WTC11 (cell line): ENCODE data around the gene KCTD18. TPM values are rescaled to one million over a fixed set of nuclear protein-coding genes. Genes with fewer than 3 reads are reported as not detected.
A peak's percentile ranks its signal among the peaks of the same experiment; 100 is the strongest.

Experiments
- ATAC-seq: fragments of 200-7000 bp; cut with Tn5 transposase; 2 replicates; pipeline ENCODE4 v1.10.0; 2021; ENCODE audit warnings: mild to moderate bottlenecking, moderate library complexity
- CTCF ChIA-PET: fragments of 300-600 bp; sonication (Branson Sonifier 250); formaldehyde crosslinking; loops from one replicate; lab custom pipeline; 2021; ENCODE audit warnings: antibody characterized with exemption; lab: Charles Lee
- POLR2A ChIA-PET: fragments of 350-600 bp; sonication (Branson Sonifier 250); formaldehyde crosslinking; loops from one replicate; lab custom pipeline; 2021; ENCODE audit warnings: antibody characterized with exemption; lab: Charles Lee
- DNase-seq: peaks from one replicate; pipeline ENCODE4 v3.0.0; 2021; ENCODE audit warnings: low spot score
- H3K27ac Mint-ChIP-seq: 2 replicates; pipeline ENCODE4 v1.8.0; 2021; ENCODE audit warnings: mixed read lengths
- H3K27me3 Mint-ChIP-seq: 2 replicates; pipeline ENCODE4 v1.8.0; 2021; ENCODE audit warnings: low read depth, mild to moderate bottlenecking, moderate library complexity, mixed read lengths
- H3K36me3 Mint-ChIP-seq: 2 replicates; pipeline ENCODE4 v1.8.0; 2021; ENCODE audit warnings: mixed read lengths
- H3K4me1 Mint-ChIP-seq: 2 replicates; pipeline ENCODE4 v1.8.0; 2022; ENCODE audit warnings: mixed read lengths
- H3K4me3 Mint-ChIP-seq: 2 replicates; pipeline ENCODE4 v1.8.0; 2021; ENCODE audit warnings: mild to moderate bottlenecking, moderate library complexity, mixed read lengths
- H3K9me3 Mint-ChIP-seq: 2 replicates; pipeline ENCODE4 v1.8.0; 2021; ENCODE audit warnings: mixed read lengths
- ATF3 ChIP-seq: sonication (generic); formaldehyde crosslinking; conservative IDR thresholded peaks from 2 replicates; pipeline ENCODE4 v1.8.1; 2022; ENCODE audit warnings: mild to moderate bottlenecking, missing genetic modification reagents
- ATF6 ChIP-seq: sonication (generic); formaldehyde crosslinking; IDR thresholded peaks from 2 replicates; pipeline ENCODE4 v1.8.1; 2023; ENCODE audit warnings: mild to moderate bottlenecking, missing genetic modification reagents
- CBFB ChIP-seq: sonication (generic); formaldehyde crosslinking; IDR thresholded peaks from 2 replicates; pipeline ENCODE4 v1.8.1; 2022; ENCODE audit warnings: mild to moderate bottlenecking, low read depth, missing genetic modification reagents
- CREB1 ChIP-seq: sonication (generic); formaldehyde crosslinking; IDR thresholded peaks from 2 replicates; pipeline ENCODE4 v1.8.0; 2023; ENCODE audit warnings: mild to moderate bottlenecking, missing genetic modification reagents
- E2F4 ChIP-seq: sonication (generic); formaldehyde crosslinking; IDR thresholded peaks from 2 replicates; pipeline ENCODE4 v1.8.1; 2022; ENCODE audit warnings: low read depth, mild to moderate bottlenecking, moderate library complexity, missing genetic modification reagents, borderline replicate concordance
- ETV6 ChIP-seq: sonication (generic); formaldehyde crosslinking; IDR thresholded peaks from 2 replicates; pipeline ENCODE4 v1.8.1; 2022; ENCODE audit warnings: mild to moderate bottlenecking, missing genetic modification reagents
- HMGA2 ChIP-seq: fragments of 250-450 bp; sonication (Bioruptor Pico); IDR thresholded peaks from 2 replicates; pipeline ENCODE4 v1.4.0; 2021; ENCODE audit warnings: mild to moderate bottlenecking, moderate library complexity
- MYBL2 ChIP-seq: sonication (generic); formaldehyde crosslinking; IDR thresholded peaks from 2 replicates; pipeline ENCODE4 v1.8.1; 2023; ENCODE audit warnings: mild to moderate bottlenecking, moderate library complexity, missing genetic modification reagents
- PREB ChIP-seq: sonication (generic); formaldehyde crosslinking; IDR thresholded peaks from 2 replicates; pipeline ENCODE4 v1.8.1; 2022; ENCODE audit warnings: mild to moderate bottlenecking, missing genetic modification reagents, moderate library complexity, borderline replicate concordance
- PRRX2 ChIP-seq: fragments of 250-450 bp; sonication (Bioruptor Pico); IDR thresholded peaks from 2 replicates; pipeline ENCODE4 v1.8.0; 2021; ENCODE audit warnings: mild to moderate bottlenecking
- RORB ChIP-seq: fragments of 250-450 bp; sonication (Bioruptor Pico); IDR thresholded peaks from 2 replicates; pipeline ENCODE4 v1.9.0; 2021; ENCODE audit warnings: mild to moderate bottlenecking
- SMAD3 ChIP-seq: sonication (generic); formaldehyde crosslinking; IDR thresholded peaks from 2 replicates; pipeline ENCODE4 v1.8.0; 2022; ENCODE audit warnings: missing genetic modification reagents, mild to moderate bottlenecking, borderline replicate concordance
- SOX15 ChIP-seq: fragments of 250-450 bp; sonication (Bioruptor Pico); IDR thresholded peaks from 2 replicates; pipeline ENCODE4 v1.9.0; 2021; ENCODE audit warnings: mild to moderate bottlenecking
- ZNF121 ChIP-seq: sonication (generic); formaldehyde crosslinking; IDR thresholded peaks from 2 replicates; pipeline ENCODE4 v1.8.0; 2023; ENCODE audit warnings: missing genetic modification reagents
- ZNF396 ChIP-seq: fragments of 250-450 bp; sonication (Bioruptor Pico); IDR thresholded peaks from 2 replicates; pipeline ENCODE4 v1.8.0; 2021; ENCODE audit warnings: mild to moderate bottlenecking, moderate library complexity, borderline replicate concordance
- total RNA-seq: library from RNA; stranded (reverse); gene quantifications from 3 replicates; pipeline ENCODE4 v1.2.3, GENCODE V29; 2021
- TF ChIP-seq, protein P1 (sequence below): fragments of 250-450 bp; sonication (Bioruptor Pico); IDR thresholded peaks from 2 replicates; pipeline ENCODE4 v1.8.0; 2021; ENCODE audit warnings: mild to moderate bottlenecking
- TF ChIP-seq, protein P2 (sequence below): sonication (generic); formaldehyde crosslinking; IDR thresholded peaks from 2 replicates; pipeline ENCODE4 v1.8.0; 2022; ENCODE audit warnings: mild to moderate bottlenecking, missing genetic modification reagents
- TF ChIP-seq, protein P3 (sequence below): sonication (generic); formaldehyde crosslinking; IDR thresholded peaks from 2 replicates; pipeline ENCODE4 v1.8.0; 2022; ENCODE audit warnings: mild to moderate bottlenecking, missing genetic modification reagents
- TF ChIP-seq, protein P4 (sequence below): fragments of 250-450 bp; sonication (Bioruptor Pico); IDR thresholded peaks from 2 replicates; pipeline ENCODE4 v1.9.0; 2021; ENCODE audit warnings: mild to moderate bottlenecking

Gene KCTD18
- total RNA-seq, 1 experiment from 2014 or later = 4.9 TPM

DNA sequence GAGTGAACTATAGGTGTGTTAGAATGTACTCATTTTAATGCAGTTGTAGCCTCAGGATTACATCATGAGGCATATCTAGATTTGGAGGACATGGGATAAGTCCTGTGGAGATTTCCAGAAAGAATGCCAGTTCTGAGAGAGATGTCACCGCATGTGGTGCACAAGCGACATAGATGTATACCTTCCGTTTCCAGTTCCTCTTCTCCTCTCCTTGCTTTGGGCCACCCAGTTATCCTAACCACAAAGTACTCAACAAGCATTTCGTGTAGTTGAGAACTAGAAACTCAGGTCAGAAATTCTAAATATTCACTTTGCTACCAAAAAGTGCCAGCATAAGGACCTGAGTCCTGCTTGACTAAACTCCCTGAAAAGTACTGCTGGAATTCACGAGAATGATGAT lies 66.5 kb downstream of the KCTD18 start:
- TF ChIP-seq MYBL2 (CRISPR knock-in tag) (no peak), E2F4 (CRISPR knock-in tag) (no peak), SMAD3 (CRISPR knock-in tag) (no peak), PREB (CRISPR knock-in tag) (no peak), CBFB (CRISPR knock-in tag) (no peak), ZNF396 (CRISPR knock-in tag) (no peak), RORB (CRISPR knock-in tag) (no peak), SOX15 (CRISPR knock-in tag) (no peak), HMGA2 (no peak), ZNF121 (CRISPR knock-in tag) (no peak), ATF3 (CRISPR knock-in tag) (no peak), CREB1 (CRISPR knock-in tag) (no peak), PRRX2 (CRISPR knock-in tag) (no peak)
- TF ChIP-seq, protein P1, sequence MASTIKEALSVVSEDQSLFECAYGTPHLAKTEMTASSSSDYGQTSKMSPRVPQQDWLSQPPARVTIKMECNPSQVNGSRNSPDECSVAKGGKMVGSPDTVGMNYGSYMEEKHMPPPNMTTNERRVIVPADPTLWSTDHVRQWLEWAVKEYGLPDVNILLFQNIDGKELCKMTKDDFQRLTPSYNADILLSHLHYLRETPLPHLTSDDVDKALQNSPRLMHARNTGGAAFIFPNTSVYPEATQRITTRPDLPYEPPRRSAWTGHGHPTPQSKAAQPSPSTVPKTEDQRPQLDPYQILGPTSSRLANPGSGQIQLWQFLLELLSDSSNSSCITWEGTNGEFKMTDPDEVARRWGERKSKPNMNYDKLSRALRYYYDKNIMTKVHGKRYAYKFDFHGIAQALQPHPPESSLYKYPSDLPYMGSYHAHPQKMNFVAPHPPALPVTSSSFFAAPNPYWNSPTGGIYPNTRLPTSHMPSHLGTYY (CRISPR knock-in tag) = no peak
- TF ChIP-seq, protein P2, sequence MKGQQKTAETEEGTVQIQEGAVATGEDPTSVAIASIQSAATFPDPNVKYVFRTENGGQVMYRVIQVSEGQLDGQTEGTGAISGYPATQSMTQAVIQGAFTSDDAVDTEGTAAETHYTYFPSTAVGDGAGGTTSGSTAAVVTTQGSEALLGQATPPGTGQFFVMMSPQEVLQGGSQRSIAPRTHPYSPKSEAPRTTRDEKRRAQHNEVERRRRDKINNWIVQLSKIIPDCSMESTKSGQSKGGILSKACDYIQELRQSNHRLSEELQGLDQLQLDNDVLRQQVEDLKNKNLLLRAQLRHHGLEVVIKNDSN (CRISPR knock-in tag) = no peak
- TF ChIP-seq, all 79 proteins: peak for 0
- DNase-seq (no peak), ATAC-seq (no peak)
- Mint-ChIP-seq H3K9me3 (no peaks in the 10 kb centered on the region), H3K36me3 (peaks cover 74% of the 10 kb centered on the region), H3K27me3 (no peaks in the 10 kb centered on the region), H3K4me1 (no peaks in the 10 kb centered on the region), H3K4me3 (no peak overlapping the region), H3K27ac (peak overlapping the region; percentile 3; the same call in 1 of the 2 replicates)
- POLR2A ChIA-PET = no interaction called here
- CTCF ChIA-PET = interaction anchor here (0.5 kb wide), 1 partner anchor 41 kb away, joined by 3 read pairs; no protein-coding TSS in a partner anchor

DNA sequence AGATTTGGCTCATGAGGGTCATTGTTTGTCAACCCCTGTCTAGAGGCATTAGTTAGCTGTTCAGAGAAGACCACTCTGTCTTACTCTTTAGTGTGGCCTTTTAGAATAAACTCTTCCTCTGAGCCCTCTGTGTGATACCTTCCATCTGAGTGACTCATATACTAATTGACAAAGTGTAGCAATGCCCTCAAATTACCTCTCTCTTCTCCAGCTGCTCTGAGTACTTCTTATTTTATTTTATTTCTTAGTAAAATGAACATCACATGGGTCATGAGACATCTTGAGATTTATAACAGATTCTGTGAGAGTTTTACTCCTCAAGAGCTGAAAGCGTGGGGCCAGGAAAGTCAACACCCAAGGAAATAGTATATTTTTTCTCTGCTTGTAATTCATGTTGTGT lies 67.4 kb downstream of the KCTD18 start:
- no peak for ATAC-seq
- peaks cover 79% of the 10 kb centered on the region for H3K36me3 Mint-ChIP-seq
- ChIA-PET CTCF (no interaction called here), POLR2A (no interaction called here)
- no peak overlapping the region for H3K27ac Mint-ChIP-seq
- H3K4me1 Mint-ChIP-seq = no peaks in the 10 kb centered on the region
- no peak overlapping the region for H3K4me3 Mint-ChIP-seq
- TF ChIP-seq, protein P3, sequence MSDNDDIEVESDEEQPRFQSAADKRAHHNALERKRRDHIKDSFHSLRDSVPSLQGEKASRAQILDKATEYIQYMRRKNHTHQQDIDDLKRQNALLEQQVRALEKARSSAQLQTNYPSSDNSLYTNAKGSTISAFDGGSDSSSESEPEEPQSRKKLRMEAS = no peak
- TF ChIP-seq, protein P4, sequence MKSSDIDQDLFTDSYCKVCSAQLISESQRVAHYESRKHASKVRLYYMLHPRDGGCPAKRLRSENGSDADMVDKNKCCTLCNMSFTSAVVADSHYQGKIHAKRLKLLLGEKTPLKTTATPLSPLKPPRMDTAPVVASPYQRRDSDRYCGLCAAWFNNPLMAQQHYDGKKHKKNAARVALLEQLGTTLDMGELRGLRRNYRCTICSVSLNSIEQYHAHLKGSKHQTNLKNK = no peak
- TF ChIP-seq ATF6 (CRISPR knock-in tag) = no peak
- TF ChIP-seq MYBL2 (CRISPR knock-in tag) = no peak
- no peak for TF ChIP-seq ETV6
- no peaks in the 10 kb centered on the region for H3K9me3 Mint-ChIP-seq
- DNase-seq = no peak
- H3K27me3 Mint-ChIP-seq = no peaks in the 10 kb centered on the region
